PC-3 (cell line): ENCODE results near the gene CLIC5. TPM values are rescaled to one million over a fixed set of nuclear protein-coding genes. Genes with fewer than 3 reads are reported as not detected.

ENCODE experiments used
- ATAC-seq: fragments of 200-7000 bp; cut with Tn5 transposase; 2 replicates; pipeline ENCODE4 v1.9.1; 2020; ENCODE audit warnings: mild to moderate bottlenecking, moderate library complexity
- BruUV-seq: library from RNA; stranded (reverse); fragments of 400-500 nt; replicated peaks from 2 replicates; lab custom pipeline; 2021; lab: Mats Ljungman, UMichigan
- CTCF ChIA-PET: fragments of 300-600 bp; sonication (Branson Sonifier 250); formaldehyde crosslinking; loops from one replicate; lab custom pipeline; 2022; ENCODE audit warnings: antibody characterized with exemption; lab: Charles Lee
- POLR2A ChIA-PET: fragments of 300-600 bp; sonication (Branson Sonifier 250); formaldehyde crosslinking; loops from one replicate; lab custom pipeline; 2022; ENCODE audit warnings: antibody characterized with exemption; ENCODE audit not compliant: unreplicated experiment; lab: Charles Lee
- DNase-seq: peaks from one replicate; pipeline ENCODE4 v3.0.0-alpha.2; 2015
- H2AFZ ChIP-seq: fragments of 300-600 bp; sonication (generic); 2 replicates; pipeline ENCODE4 v1.6.0; 2016; ENCODE audit warnings: antibody characterized with exemption, low read length
- H3F3A ChIP-seq: fragments of 300-600 bp; sonication (generic); one replicate; pipeline ENCODE4 v1.6.0; 2017; ENCODE audit warnings: antibody characterized with exemption, low read length, control low read depth, mild to moderate bottlenecking; ENCODE audit not compliant: unreplicated experiment
- H3K27ac ChIP-seq: fragments of 300-600 bp; sonication (generic); 2 replicates; pipeline ENCODE4 v1.5.1; 2016; ENCODE audit warnings: mild to moderate bottlenecking, low read length
- H3K27me3 ChIP-seq: fragments of 300-600 bp; sonication (generic); 2 replicates; pipeline ENCODE4 v1.6.1; 2016; ENCODE audit warnings: low read length, mixed read lengths
- H3K36me3 ChIP-seq: fragments of 300-600 bp; sonication (generic); 2 replicates; pipeline ENCODE4 v1.6.1; 2016; ENCODE audit warnings: low read depth, mixed run types, low read length, mixed read lengths
- H3K4me1 ChIP-seq: fragments of 300-600 bp; sonication (generic); 2 replicates; pipeline ENCODE4 v1.5.1; 2016; ENCODE audit warnings: low read length; ENCODE audit not compliant: insufficient read depth
- H3K4me2 ChIP-seq: fragments of 300-600 bp; sonication (generic); 2 replicates; pipeline ENCODE4 v1.6.0; 2016; ENCODE audit warnings: low read length
- H3K4me3 ChIP-seq: fragments of 300-600 bp; sonication (generic); 2 replicates; pipeline ENCODE4 v1.5.1; 2016; ENCODE audit warnings: mild to moderate bottlenecking, low read length, mixed read lengths
- H3K79me2 ChIP-seq: fragments of 300-600 bp; sonication (generic); 2 replicates; pipeline ENCODE4 v1.6.1; 2017; ENCODE audit warnings: low read length, mixed read lengths
- H3K9ac ChIP-seq: fragments of 300-600 bp; sonication (generic); 2 replicates; pipeline ENCODE4 v1.6.0; 2016; ENCODE audit warnings: mild to moderate bottlenecking, low read length
- H3K9me2 ChIP-seq: fragments of 300-600 bp; sonication (generic); replicated peaks from 2 replicates; pipeline ENCODE4 v1.6.1; 2016; ENCODE audit warnings: mixed run types, low read length, mixed read lengths
- H3K9me3 ChIP-seq: fragments of 300-600 bp; sonication (generic); 2 replicates; pipeline ENCODE4 v1.6.1; 2016; ENCODE audit warnings: low read length, mixed read lengths
- H4K20me1 ChIP-seq: fragments of 300-600 bp; sonication (generic); 2 replicates; pipeline ENCODE4 v1.6.1; 2016; ENCODE audit warnings: low read length, mixed read lengths
- CTCF ChIP-seq: fragments of 300-600 bp; sonication (generic); conservative IDR thresholded peaks from 2 replicates; pipeline ENCODE4 v1.5.1; 2017; ENCODE audit warnings: antibody characterized with exemption, low read depth, mild to moderate bottlenecking, low read length
- EZH2 ChIP-seq: fragments of 300-600 bp; sonication (generic); IDR thresholded peaks from one replicate; pipeline ENCODE4 v1.6.1; 2017; ENCODE audit warnings: antibody characterized with exemption, mild to moderate bottlenecking, low read length; ENCODE audit not compliant: unreplicated experiment
- EZH2phosphoT487 ChIP-seq: fragments of 300-600 bp; sonication (generic); IDR thresholded peaks from 2 replicates; pipeline ENCODE4 v1.6.1; 2018; ENCODE audit warnings: mild to moderate bottlenecking, antibody characterized with exemption, low read length, borderline replicate concordance
- intact Hi-C: fragments of 100-400 bp; cut with micrococcal nuclease; formaldehyde crosslinking; loops from 2 replicates; pipeline ENCODE4 v1.9.0; 2023
- total RNA-seq: library from RNA; depleted of rRNA; stranded (reverse); fragments of >200 nt; gene quantifications from 2 replicates; pipeline ENCODE4 v1.2.3, GENCODE V29; 2014

CLIC5 gene
- total RNA-seq, 1 experiment from 2014 or later: not detected

GRCh38 chr6:46014511-46015118, 1.0 kb downstream of the CLIC5 start:
- peak overlapping the region; percentile 69 for H2AFZ ChIP-seq
- no peak overlapping the region for H3K9ac ChIP-seq
- DNase-seq: no peak
- no peaks in the 10 kb centered on the region for H3F3A ChIP-seq
- peak overlapping the region; percentile 93 for H3K4me2 ChIP-seq
- peaks cover 87% of the 10 kb centered on the region for H3K27me3 ChIP-seq
- intact Hi-C loops: no loop called here
- H4K20me1 ChIP-seq: no peaks in the 10 kb centered on the region
- H3K79me2 ChIP-seq: no peaks in the 10 kb centered on the region
- H3K36me3 ChIP-seq: no peaks in the 10 kb centered on the region
- H3K9me2 ChIP-seq: no peaks in the 10 kb centered on the region
- ChIA-PET CTCF (no interaction called here), POLR2A (no interaction called here)
- no peaks in the 10 kb centered on the region for H3K9me3 ChIP-seq
- H3K27ac ChIP-seq: no peak overlapping the region
- no TSS peak for BruUV-seq
- TF ChIP-seq CTCF (no peak), EZH2phosphoT487 (peak; percentile 77; the same call in 1 of the 2 replicates), EZH2 (peak; percentile 95)
- H3K4me1 ChIP-seq: no peaks in the 10 kb centered on the region
- peak; percentile 35 for ATAC-seq
- H3K4me3 ChIP-seq: peak overlapping the region; percentile 69

GRCh38 chr6:46014046-46014445, 1.6 kb downstream of the CLIC5 start:
- no peaks in the 10 kb centered on the region for H3K4me1 ChIP-seq
- H3K27ac ChIP-seq: no peak overlapping the region
- H3K36me3 ChIP-seq: no peaks in the 10 kb centered on the region
- peaks cover 93% of the 10 kb centered on the region for H3K27me3 ChIP-seq
- DNase-seq (no peak), ATAC-seq (no peak)
- BruUV-seq: no TSS peak
- no peaks in the 10 kb centered on the region for H3K79me2 ChIP-seq
- H3F3A ChIP-seq: no peaks in the 10 kb centered on the region
- no peak overlapping the region for H3K4me3 ChIP-seq
- ChIA-PET POLR2A (no interaction called here), CTCF (no interaction called here)
- H3K4me2 ChIP-seq: peak overlapping the region; percentile 93
- intact Hi-C loops: no loop called here
- no peaks in the 10 kb centered on the region for H3K9me2 ChIP-seq
- no peaks in the 10 kb centered on the region for H3K9me3 ChIP-seq
- TF ChIP-seq EZH2 (no peak), CTCF (no peak), EZH2phosphoT487 (no peak)
- no peak overlapping the region for H3K9ac ChIP-seq
- H4K20me1 ChIP-seq: no peaks in the 10 kb centered on the region
- no peak overlapping the region for H2AFZ ChIP-seq

- no peak overlapping the region for H2AFZ ChIP-seq
- H3K9me2 ChIP-seq: no peaks in the 10 kb centered on the region
- no peaks in the 10 kb centered on the region for H4K20me1 ChIP-seq
- TF ChIP-seq EZH2phosphoT487: no peak
- no peak for TF ChIP-seq EZH2
- TF ChIP-seq CTCF: no peak
- ATAC-seq (no peak), DNase-seq (no peak)
- no peaks in the 10 kb centered on the region for H3K36me3 ChIP-seq
- H3K9me3 ChIP-seq: no peaks in the 10 kb centered on the region
- H3K4me3 ChIP-seq: no peak overlapping the region
- CTCF ChIA-PET: no interaction called here
- no peaks in the 10 kb centered on the region for H3F3A ChIP-seq
- no TSS peak for BruUV-seq
- H3K9ac ChIP-seq: no peak overlapping the region
- no peak overlapping the region for H3K4me2 ChIP-seq
- intact Hi-C loops: no loop called here
- no peaks in the 10 kb centered on the region for H3K79me2 ChIP-seq
- no peaks in the 10 kb centered on the region for H3K4me1 ChIP-seq
- H3K27me3 ChIP-seq: peaks cover 96% of the 10 kb centered on the region
- POLR2A ChIA-PET: no interaction called here
- no peak overlapping the region for H3K27ac ChIP-seq
These were observed 2.0 kb downstream of the CLIC5 start for GRCh38 chr6:46013639-46014038.
